Measurements from ENCODE around the gene UACA. TPM values are rescaled to one million over a fixed set of nuclear protein-coding genes. Genes with fewer than 3 reads are reported as not detected.
"Not testable (repeated sequence)": the region's sequence is repeated elsewhere in the genome, so short reads cannot be mapped to it uniquely, and the experiment has no call there.

Gene UACA
- total RNA-seq: 2.5 TPM

DNA sequence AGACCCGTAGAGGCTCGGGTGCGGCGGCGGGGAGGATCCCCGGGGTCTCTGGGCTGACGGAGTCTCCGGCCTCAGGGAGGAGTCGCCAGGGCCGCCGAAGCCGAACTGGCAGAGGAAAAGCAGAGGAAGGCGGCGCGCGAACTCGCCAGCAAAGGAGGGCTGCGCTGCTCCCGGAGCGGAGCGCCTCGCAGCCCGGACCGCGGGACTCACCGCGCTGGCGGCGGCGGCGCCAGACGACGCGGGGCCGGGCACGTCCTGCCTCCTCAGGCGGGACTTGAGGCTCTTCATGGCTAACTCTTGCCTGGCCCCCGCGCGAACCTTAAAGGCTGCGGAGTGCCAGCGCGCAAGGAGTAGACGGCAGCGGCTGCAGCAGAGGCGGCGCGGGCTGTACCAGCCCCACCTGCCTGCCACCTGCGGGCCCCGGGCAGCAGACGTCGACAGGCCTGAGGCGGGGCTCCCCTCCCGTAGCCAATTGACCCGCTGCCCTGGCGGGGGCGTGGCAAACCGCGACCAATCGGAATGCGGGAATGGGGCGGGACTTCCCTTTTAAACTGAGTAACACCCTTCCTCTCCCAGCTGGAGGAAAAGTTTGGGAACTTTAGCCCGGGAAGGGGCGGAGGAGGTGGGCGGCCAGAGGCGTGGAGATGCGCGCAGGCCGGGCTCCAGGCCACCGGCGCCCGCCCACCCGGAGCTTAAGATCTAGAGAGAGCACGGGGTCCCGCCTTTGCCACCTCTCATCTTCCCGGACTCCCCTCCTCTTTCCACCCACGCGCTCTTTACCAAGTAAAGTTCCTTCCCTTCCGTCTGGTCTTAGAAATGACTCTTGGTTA, at the start of gene UACA:
TSS of gene UACA (minus strand) at position 439 of the 830 bp plus-strand sequence. CDS start at position 288, 151 bp downstream.
- Histone ChIP-seq H3K27me3 (ENCODE audit: insufficient read depth, low read length) (peaks cover 43% of the 10 kb centered on the region), H3K4me3 (ENCODE audit: low read length) (peak within 1 kb of the TSS; percentile 49), H3K9me3 (ENCODE audit: low read depth, low read length) (no peaks in the 10 kb centered on the region), H3K4me1 (ENCODE audit: insufficient read depth, low read length) (peaks cover 25% of the 10 kb centered on the region)

DNA sequence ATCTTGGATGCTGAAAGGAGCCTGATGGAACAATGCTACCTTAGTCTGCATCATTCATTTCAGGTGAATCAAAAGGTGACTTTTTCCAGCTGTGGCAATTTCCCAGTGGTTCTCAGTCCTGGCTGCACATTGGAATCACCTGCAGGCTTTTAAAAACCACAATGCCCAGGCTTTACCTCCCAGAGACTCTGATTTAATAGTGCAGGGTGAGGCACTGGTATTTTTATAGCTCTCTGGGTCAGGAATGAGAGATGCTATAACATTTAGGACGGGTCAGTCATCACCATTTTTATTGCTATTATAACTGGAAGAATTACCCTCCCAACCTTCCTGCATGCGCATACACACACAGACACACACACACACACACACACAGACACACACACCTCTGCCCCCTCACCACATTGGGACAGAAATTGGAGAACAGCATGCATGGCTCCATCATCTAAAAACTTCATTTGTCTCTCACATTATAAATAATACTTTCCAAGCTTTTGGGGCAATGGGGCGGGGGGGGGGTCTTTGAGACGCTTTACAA, 49.5 kb upstream of the UACA start:
- no peak overlapping the region for H3K4me3 ChIP-seq (ENCODE audit: low read length)
- H3K4me1 ChIP-seq (ENCODE audit: insufficient read depth, low read length): peaks cover 3% of the 10 kb centered on the region
- no peaks in the 10 kb centered on the region for H3K27me3 ChIP-seq (ENCODE audit: insufficient read depth, low read length)
- H3K9me3 ChIP-seq (ENCODE audit: low read depth, low read length): no peaks in the 10 kb centered on the region

DNA sequence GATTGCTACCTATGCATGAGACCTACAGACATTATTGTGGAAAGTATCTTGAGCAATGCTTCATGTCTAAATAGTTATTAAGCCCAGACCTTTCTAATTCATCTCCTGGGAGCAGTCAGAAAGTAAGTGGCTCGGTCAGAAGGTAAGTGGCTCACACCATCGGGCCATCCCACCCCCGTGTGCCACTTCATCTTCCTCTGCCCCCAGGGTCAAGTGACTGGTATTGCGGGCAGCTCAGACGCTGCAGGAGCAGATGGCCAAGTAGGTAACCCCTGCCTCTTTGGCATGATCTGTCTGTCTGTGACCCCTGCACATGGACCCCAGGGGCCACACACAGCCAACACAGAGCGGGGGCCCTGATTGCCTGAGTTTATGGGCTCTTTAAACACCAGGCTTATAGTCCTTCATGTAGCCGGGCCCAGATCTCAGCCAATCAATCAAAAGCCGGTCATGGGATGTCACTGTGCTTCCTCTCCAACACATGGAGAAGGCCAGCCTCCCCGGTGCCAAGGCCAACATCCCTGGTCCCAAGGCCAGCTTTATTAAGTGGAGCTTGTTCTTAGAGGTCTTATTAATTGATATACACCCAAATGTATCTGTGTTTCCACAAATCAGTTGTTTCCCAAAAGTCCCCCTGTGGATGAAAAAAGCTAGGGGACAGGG, 47.7 kb upstream of the UACA start:
- H3K9me3 ChIP-seq (ENCODE audit: low read depth, low read length): no peaks in the 10 kb centered on the region
- H3K27me3 ChIP-seq (ENCODE audit: insufficient read depth, low read length): no peaks in the 10 kb centered on the region
- peaks cover 14% of the 10 kb centered on the region for H3K4me1 ChIP-seq (ENCODE audit: insufficient read depth, low read length)
- no peak overlapping the region for H3K4me3 ChIP-seq (ENCODE audit: low read length)

DNA sequence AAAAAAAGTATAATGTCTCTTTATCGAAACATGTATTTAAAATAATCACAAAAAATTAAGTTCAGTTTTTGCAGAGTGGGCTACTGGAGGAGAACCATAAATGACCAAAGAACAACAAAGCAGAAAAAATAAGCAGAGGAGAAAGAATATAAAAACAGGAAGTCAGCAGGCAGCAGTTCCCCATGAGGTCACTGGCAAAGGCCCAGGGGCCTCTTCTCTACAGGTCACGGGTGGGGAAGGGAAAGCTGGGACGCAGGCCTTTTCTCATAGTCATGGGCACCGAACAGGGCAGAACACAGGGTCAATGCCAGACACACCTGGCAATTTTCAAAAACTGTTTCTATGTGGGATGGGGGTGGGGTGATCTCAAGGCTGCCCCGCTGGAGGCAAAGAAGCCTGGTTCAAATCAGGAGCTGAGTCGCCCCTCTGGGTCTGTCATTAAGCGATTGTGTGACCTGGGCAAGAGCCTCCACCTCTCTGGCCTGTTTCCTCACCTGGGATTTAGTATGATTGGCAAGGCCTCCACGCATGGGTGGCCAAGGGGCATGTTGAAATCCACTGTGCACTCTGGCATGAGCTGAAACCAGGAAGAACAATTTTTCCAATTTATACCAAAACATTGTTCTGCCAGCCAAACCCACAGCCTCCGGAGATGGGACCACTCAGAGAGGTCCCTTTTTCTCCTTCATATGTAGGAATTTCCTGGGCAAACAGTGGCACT, 43.8 kb upstream of the UACA start:
- peaks cover 14% of the 10 kb centered on the region for H3K4me1 ChIP-seq (ENCODE audit: insufficient read depth, low read length)
- H3K4me3 ChIP-seq (ENCODE audit: low read length): no peak overlapping the region
- no peaks in the 10 kb centered on the region for H3K9me3 ChIP-seq (ENCODE audit: low read depth, low read length)
- no peaks in the 10 kb centered on the region for H3K27me3 ChIP-seq (ENCODE audit: insufficient read depth, low read length)

GRCh38 chr15:70804388-70804787, 41.0 kb upstream of the UACA start:
- H3K4me1 ChIP-seq (ENCODE audit: insufficient read depth, low read length): peaks cover 10% of the 10 kb centered on the region
- H3K27me3 ChIP-seq (ENCODE audit: insufficient read depth, low read length); H3K4me3 ChIP-seq (ENCODE audit: low read length); H3K9me3 ChIP-seq (ENCODE audit: low read depth, low read length): not testable (repeated sequence)

GRCh38 chr15:70802629-70803028, 39.3 kb upstream of the UACA start:
- Histone ChIP-seq H3K4me1 (ENCODE audit: insufficient read depth, low read length) (peaks cover 10% of the 10 kb centered on the region), H3K9me3 (ENCODE audit: low read depth, low read length) (no peaks in the 10 kb centered on the region), H3K27me3 (ENCODE audit: insufficient read depth, low read length) (no peaks in the 10 kb centered on the region), H3K4me3 (ENCODE audit: low read length) (no peak overlapping the region)

DNA sequence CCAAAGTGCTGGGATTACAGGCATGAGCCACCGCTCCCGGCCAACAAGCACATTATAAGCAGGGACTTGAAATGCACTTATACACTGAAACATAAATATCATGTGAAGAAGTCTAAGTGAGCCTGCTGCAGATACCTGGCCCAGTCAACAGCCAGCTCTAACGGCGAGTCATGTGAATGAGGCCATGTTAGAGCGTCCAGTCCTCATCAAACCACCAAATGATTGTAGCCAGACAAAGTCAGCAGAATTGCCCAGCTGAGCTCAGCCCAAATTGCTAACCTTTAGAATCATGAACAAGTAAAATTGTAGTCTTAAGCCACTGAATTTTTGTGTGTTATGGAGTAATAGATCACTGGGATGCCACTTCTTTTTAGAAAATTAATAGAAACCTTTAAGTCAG, 37.8 kb upstream of the UACA start:
- Histone ChIP-seq H3K4me3 (ENCODE audit: low read length) (no peak overlapping the region), H3K9me3 (ENCODE audit: low read depth, low read length) (no peaks in the 10 kb centered on the region), H3K27me3 (ENCODE audit: insufficient read depth, low read length) (no peaks in the 10 kb centered on the region), H3K4me1 (ENCODE audit: insufficient read depth, low read length) (no peaks in the 10 kb centered on the region)

DNA sequence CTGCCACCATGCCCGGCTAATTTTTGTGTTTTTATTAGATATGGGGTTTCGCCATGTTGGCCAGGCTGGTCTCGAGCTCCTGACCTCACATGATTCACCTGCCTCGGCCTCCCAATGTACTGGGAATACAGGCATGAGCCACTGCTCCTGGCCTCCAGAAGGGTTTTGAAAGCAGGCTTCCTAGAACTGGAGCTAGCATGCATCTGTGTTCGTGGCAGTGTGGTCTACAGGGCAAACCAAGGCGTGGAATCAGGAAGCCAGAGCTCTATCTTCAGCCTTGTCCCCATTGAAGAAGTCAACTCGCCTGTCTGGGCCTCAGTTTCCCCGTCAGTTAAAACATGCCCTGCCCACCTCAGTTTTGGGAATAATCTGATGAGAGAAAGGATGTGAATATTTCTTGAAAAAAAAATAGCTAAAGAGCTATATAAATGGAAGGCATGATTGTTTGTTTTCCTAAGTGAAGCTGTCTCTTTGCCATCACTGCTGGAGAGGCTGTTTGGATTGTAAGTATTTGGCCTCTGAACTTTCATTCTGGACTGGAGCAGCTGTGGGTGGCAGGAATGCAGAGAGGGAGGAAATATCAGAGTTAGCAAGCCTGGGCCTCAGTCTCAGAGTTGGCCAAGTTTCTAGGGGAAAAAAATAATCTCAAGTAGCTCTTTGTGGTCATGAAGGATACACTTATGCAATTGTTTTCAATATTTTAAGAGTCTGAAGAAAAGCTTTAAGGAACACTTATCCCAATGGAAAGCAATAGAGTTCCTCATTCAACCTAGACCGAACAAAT, 36.5 kb upstream of the UACA start:
- Histone ChIP-seq H3K4me3 (ENCODE audit: low read length) (no peak overlapping the region), H3K9me3 (ENCODE audit: low read depth, low read length) (no peaks in the 10 kb centered on the region), H3K27me3 (ENCODE audit: insufficient read depth, low read length) (no peaks in the 10 kb centered on the region), H3K4me1 (ENCODE audit: insufficient read depth, low read length) (no peaks in the 10 kb centered on the region)

DNA sequence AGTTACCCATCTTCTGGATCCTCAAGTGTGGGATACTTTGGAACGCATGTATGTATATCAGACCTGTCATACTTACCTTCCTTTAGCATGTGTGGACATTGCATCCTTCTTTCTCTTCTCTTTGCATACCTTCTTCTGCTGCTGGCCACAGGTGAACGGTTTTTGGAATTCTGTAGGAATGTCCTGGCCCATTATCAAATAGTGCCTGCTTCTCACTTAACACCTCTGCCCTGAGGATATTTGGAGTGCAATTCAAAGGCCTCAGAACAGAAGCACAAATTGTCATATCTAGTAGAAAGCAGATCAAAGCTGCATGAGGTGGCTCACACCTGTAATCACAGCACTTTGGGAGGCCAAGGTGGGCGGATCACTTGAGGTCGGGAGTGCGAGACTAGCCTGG, 34.1 kb upstream of the UACA start:
- H3K4me1 ChIP-seq (ENCODE audit: insufficient read depth, low read length): no peaks in the 10 kb centered on the region
- no peaks in the 10 kb centered on the region for H3K9me3 ChIP-seq (ENCODE audit: low read depth, low read length)
- no peak overlapping the region for H3K4me3 ChIP-seq (ENCODE audit: low read length)
- H3K27me3 ChIP-seq (ENCODE audit: insufficient read depth, low read length): no peaks in the 10 kb centered on the region

DNA sequence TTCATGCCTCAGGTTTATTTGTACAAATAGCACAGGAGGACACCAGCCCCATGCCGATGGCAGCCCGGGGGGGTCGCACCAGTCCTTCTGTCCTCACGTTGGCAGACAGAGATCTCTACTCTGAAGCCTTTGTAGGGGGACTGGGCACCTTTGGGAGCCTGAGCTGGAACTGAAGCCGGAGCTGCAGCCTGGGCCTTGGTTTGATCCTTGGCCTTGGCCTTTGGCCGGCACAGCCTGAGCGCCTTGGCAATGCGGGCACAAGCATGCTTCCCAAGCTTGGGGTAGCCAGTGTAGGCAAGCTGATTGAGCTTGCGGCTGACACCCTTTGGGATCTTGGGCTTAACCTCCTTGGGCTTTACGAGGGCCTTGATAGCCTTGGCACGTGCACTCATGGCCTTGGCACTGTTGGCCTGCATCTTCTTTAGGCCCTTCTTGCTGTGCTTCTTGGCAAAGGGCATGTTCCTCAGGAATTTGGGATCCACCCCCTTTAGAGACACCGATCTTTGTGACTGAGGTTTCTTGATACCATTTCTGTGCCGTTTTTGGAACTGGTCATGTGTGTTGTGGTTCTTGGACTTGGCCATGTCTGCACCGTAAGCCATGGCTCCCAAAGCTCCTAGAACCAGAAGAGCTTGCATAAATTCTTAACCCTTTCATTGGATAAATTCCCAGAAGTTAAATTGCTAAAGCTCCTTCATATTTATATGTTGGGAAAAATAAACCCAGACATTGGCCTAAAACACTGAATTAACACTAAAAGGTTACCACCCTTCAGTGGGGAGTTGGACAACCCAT, 33.4 kb upstream of the UACA start:
- Histone ChIP-seq H3K4me1 (ENCODE audit: insufficient read depth, low read length) (no peaks in the 10 kb centered on the region), H3K4me3 (ENCODE audit: low read length) (no peak overlapping the region), H3K9me3 (ENCODE audit: low read depth, low read length) (no peaks in the 10 kb centered on the region), H3K27me3 (ENCODE audit: insufficient read depth, low read length) (no peaks in the 10 kb centered on the region)

GRCh38 chr15:70795311-70795665, 31.9 kb upstream of the UACA start:
- H3K27me3 ChIP-seq (ENCODE audit: insufficient read depth, low read length): no peaks in the 10 kb centered on the region
- no peaks in the 10 kb centered on the region for H3K4me1 ChIP-seq (ENCODE audit: insufficient read depth, low read length)
- H3K4me3 ChIP-seq (ENCODE audit: low read length): no peak overlapping the region
- H3K9me3 ChIP-seq (ENCODE audit: low read depth, low read length): no peaks in the 10 kb centered on the region

DNA sequence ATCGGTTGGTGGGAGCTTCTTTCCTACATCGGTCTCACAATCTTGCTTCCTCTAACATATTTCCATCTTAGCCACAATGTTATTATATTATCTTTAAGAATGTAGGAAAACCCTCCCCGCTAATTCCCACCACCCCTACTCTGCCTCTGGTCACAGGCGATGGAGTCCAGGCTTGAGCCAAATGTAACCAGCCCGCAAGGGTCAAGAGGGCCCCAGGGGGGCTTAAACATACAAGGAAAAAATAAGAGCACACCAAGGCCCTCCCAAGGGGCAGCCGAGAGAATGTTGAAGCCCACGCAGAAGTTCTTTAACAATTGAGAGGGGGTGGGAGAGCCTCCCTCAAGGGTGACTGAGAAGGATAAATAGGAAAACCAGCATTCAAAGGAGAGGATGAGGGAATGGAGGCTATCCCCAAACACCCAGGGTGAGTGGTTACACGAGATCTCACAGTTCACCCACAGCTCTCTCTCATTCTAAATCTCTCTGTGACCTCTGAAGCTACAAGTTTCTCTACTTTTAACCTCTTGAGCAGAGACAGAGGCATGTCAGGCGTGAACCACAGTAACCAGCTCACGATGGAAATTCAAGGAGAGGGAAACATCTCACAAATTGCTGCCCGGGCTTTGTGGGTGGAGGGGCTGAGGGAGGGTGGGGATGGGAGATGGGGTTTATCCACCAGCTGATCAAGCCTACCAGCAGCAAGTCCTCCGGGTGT, 31.4 kb upstream of the UACA start:
- no peaks in the 10 kb centered on the region for H3K27me3 ChIP-seq (ENCODE audit: insufficient read depth, low read length)
- H3K4me1 ChIP-seq (ENCODE audit: insufficient read depth, low read length): no peaks in the 10 kb centered on the region
- no peaks in the 10 kb centered on the region for H3K9me3 ChIP-seq (ENCODE audit: low read depth, low read length)
- no peak overlapping the region for H3K4me3 ChIP-seq (ENCODE audit: low read length)

- no peaks in the 10 kb centered on the region for H3K4me1 ChIP-seq (ENCODE audit: insufficient read depth, low read length)
Observed at GRCh38 chr15:70793694-70794093, 30.3 kb upstream of the UACA start.

More at GRCh38 chr15:70793694-70794093, 30.3 kb upstream of the UACA start:
- no peaks in the 10 kb centered on the region for H3K27me3 ChIP-seq (ENCODE audit: insufficient read depth, low read length)
- H3K9me3 ChIP-seq (ENCODE audit: low read depth, low read length): no peaks in the 10 kb centered on the region
- no peak overlapping the region for H3K4me3 ChIP-seq (ENCODE audit: low read length)
